ENCODE measurements around the gene CTNNB1.

Gene CTNNB1

DNA sequence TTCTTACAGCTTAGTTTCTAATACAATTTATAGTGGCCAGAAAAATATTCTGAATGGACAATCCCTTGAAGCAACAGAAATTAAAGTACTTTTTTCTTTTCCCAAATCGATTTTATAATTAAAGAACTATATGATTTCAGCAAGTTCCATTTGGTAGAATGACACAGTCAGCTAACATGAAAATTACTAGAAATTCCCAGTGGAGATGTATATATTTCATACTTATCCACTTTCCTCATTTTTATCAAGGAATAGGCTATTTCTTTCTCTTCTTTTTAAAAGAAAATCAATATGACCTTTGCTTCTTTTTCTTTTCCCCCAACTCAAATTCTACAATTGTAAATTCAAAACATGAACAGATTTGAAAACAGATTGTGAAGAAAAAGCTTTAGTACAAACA lies 6.4 kb upstream of the CTNNB1 start:
- no peak overlapping the region for H3K18ac ChIP-seq (ENCODE audit: low read length)
- peaks cover 2 to 3% of the 10 kb centered on the region in 2 experiments for H3K4me1 ChIP-seq (ENCODE audit: control insufficient read depth in 1 of 2, insufficient read depth in 2 of 2, low read length in 2 of 2)
- no peak overlapping the region for H4K8ac ChIP-seq (ENCODE audit: low read depth, low read length)
- no peak overlapping the region for H3K4me2 ChIP-seq (ENCODE audit: low read length)
- no peak overlapping the region for H3K9ac ChIP-seq (ENCODE audit: low read length)
- H2AFZ ChIP-seq (ENCODE audit: insufficient read depth, low read length, poor library complexity): no peak overlapping the region
- H4K12ac ChIP-seq (ENCODE audit: low read depth, low read length): no peak overlapping the region
- no peak overlapping the region for H2AK5ac ChIP-seq (ENCODE audit: low read length)
- no CpG with 5 or more reads among the region's 1 CpG for WGBS (ENCODE audit: extremely low coverage, insufficient coverage, insufficient read length)
- H3K27me3 ChIP-seq (ENCODE audit: insufficient read depth, low read length): no peaks in the 10 kb centered on the region
- no peak overlapping the region for H2BK120ac ChIP-seq (ENCODE audit: insufficient read depth, low read length, poor library complexity)
- no peak overlapping the region for H3K14ac ChIP-seq (ENCODE audit: low read length)
- no peak overlapping the region for H3K4me3 ChIP-seq (ENCODE audit: low read depth, low read length)
- no peaks in the 10 kb centered on the region for H3K9me3 ChIP-seq (ENCODE audit: insufficient read depth, low read depth, low read length)
- H3K4ac ChIP-seq (ENCODE audit: low read depth, low read length): no peak overlapping the region
- no peaks in the 10 kb centered on the region for H3K79me1 ChIP-seq (ENCODE audit: low read length)
- H2BK12ac ChIP-seq (ENCODE audit: low read length): no peak overlapping the region
- no peaks in the 10 kb centered on the region for H3K36me3 ChIP-seq (ENCODE audit: control insufficient read depth in 1 of 2, insufficient read depth in 2 of 2, low read length in 2 of 2)
- no peaks in the 10 kb centered on the region for H3K79me2 ChIP-seq (ENCODE audit: control insufficient read depth, insufficient read depth, low read length, poor library complexity)
- no peak overlapping the region for H4K91ac ChIP-seq (ENCODE audit: low read depth, low read length)
- DNase-seq: no peak
- no peak overlapping the region for H3K23ac ChIP-seq (ENCODE audit: low read length)
- H2BK5ac ChIP-seq (ENCODE audit: low read depth, low read length, poor library complexity): no peak overlapping the region
- H3K27ac ChIP-seq (ENCODE audit: low read depth, low read length): no peak overlapping the region

GRCh38 chr3:41193794-41194539 lies 5.3 kb upstream of the CTNNB1 start:
- Histone ChIP-seq H3K4me2 (ENCODE audit: low read length) (no peak overlapping the region), H3K9me3 (ENCODE audit: insufficient read depth, low read depth, low read length) (no peaks in the 10 kb centered on the region), H3K9ac (ENCODE audit: low read length) (no peak overlapping the region), H2BK5ac (ENCODE audit: low read depth, low read length, poor library complexity) (no peak overlapping the region), H3K4me3 (ENCODE audit: low read depth, low read length) (no peak overlapping the region), H4K8ac (ENCODE audit: low read depth, low read length) (no peak overlapping the region), H2AK5ac (ENCODE audit: low read length) (no peak overlapping the region), H4K91ac (ENCODE audit: low read depth, low read length) (no peak overlapping the region), H3K14ac (ENCODE audit: low read length) (no peak overlapping the region), H3K36me3 (ENCODE audit: control insufficient read depth in 1 of 2, insufficient read depth in 2 of 2, low read length in 2 of 2) (no peaks in the 10 kb centered on the region), H3K4me1 (ENCODE audit: control insufficient read depth in 1 of 2, insufficient read depth in 2 of 2, low read length in 2 of 2) (peaks cover 2 to 5% of the 10 kb centered on the region in 2 experiments), H2BK120ac (ENCODE audit: insufficient read depth, low read length, poor library complexity) (no peak overlapping the region), H4K12ac (ENCODE audit: low read depth, low read length) (no peak overlapping the region), H3K4ac (ENCODE audit: low read depth, low read length) (no peak overlapping the region), H2AFZ (ENCODE audit: insufficient read depth, low read length, poor library complexity) (no peak overlapping the region), H3K79me2 (ENCODE audit: control insufficient read depth, insufficient read depth, low read length, poor library complexity) (peaks cover 4% of the 10 kb centered on the region), H2BK12ac (ENCODE audit: low read length) (no peak overlapping the region), H3K27me3 (ENCODE audit: insufficient read depth, low read length) (no peaks in the 10 kb centered on the region), H3K23ac (ENCODE audit: low read length) (no peak overlapping the region), H3K18ac (ENCODE audit: low read length) (no peak overlapping the region), H3K79me1 (ENCODE audit: low read length) (peaks cover 6% of the 10 kb centered on the region), H3K27ac (ENCODE audit: low read depth, low read length) (no peak overlapping the region)
- no CpG with 5 or more reads among the region's 4 CpGs for WGBS (ENCODE audit: extremely low coverage, insufficient coverage, insufficient read length)
- no peak for DNase-seq

GRCh38 chr3:41194701-41195100 lies 4.6 kb upstream of the CTNNB1 start:
- Histone ChIP-seq H3K79me2 (ENCODE audit: control insufficient read depth, insufficient read depth, low read length, poor library complexity) (peaks cover 9% of the 10 kb centered on the region), H3K36me3 (ENCODE audit: control insufficient read depth in 1 of 2, insufficient read depth in 2 of 2, low read length in 2 of 2) (no peaks in the 10 kb centered on the region), H3K4me2 (ENCODE audit: low read length) (no peak overlapping the region), H3K18ac (ENCODE audit: low read length) (no peak overlapping the region), H3K4me3 (ENCODE audit: low read depth, low read length) (no peak overlapping the region), H4K12ac (ENCODE audit: low read depth, low read length) (no peak overlapping the region), H3K27ac (ENCODE audit: low read depth, low read length) (no peak overlapping the region), H3K27me3 (ENCODE audit: insufficient read depth, low read length) (no peaks in the 10 kb centered on the region), H3K23ac (ENCODE audit: low read length) (no peak overlapping the region), H3K9ac (ENCODE audit: low read length) (no peak overlapping the region), H2BK5ac (ENCODE audit: low read depth, low read length, poor library complexity) (no peak overlapping the region), H3K4me1 (ENCODE audit: control insufficient read depth in 1 of 2, insufficient read depth in 2 of 2, low read length in 2 of 2) (peaks cover 2 to 5% of the 10 kb centered on the region in 2 experiments), H2BK120ac (ENCODE audit: insufficient read depth, low read length, poor library complexity) (no peak overlapping the region), H4K8ac (ENCODE audit: low read depth, low read length) (no peak overlapping the region), H3K9me3 (ENCODE audit: insufficient read depth, low read depth, low read length) (no peaks in the 10 kb centered on the region), H2BK12ac (ENCODE audit: low read length) (no peak overlapping the region), H3K79me1 (ENCODE audit: low read length) (peaks cover 11% of the 10 kb centered on the region), H4K91ac (ENCODE audit: low read depth, low read length) (no peak overlapping the region), H3K14ac (ENCODE audit: low read length) (no peak overlapping the region), H2AK5ac (ENCODE audit: low read length) (no peak overlapping the region), H2AFZ (ENCODE audit: insufficient read depth, low read length, poor library complexity) (no peak overlapping the region), H3K4ac (ENCODE audit: low read depth, low read length) (no peak overlapping the region)
- DNase-seq: no peak
- WGBS (ENCODE audit: extremely low coverage, insufficient coverage, insufficient read length): 100% methylated on average over 1 of the region's 8 CpGs

GRCh38 chr3:41195946-41196345 lies 3.4 kb upstream of the CTNNB1 start:
- no peak overlapping the region for H2AFZ ChIP-seq (ENCODE audit: insufficient read depth, low read length, poor library complexity)
- H4K91ac ChIP-seq (ENCODE audit: low read depth, low read length): no peak overlapping the region
- no peaks in the 10 kb centered on the region for H3K9me3 ChIP-seq (ENCODE audit: insufficient read depth, low read depth, low read length)
- no peak overlapping the region for H2BK5ac ChIP-seq (ENCODE audit: low read depth, low read length, poor library complexity)
- H3K4ac ChIP-seq (ENCODE audit: low read depth, low read length): no peak overlapping the region
- no peak overlapping the region for H4K8ac ChIP-seq (ENCODE audit: low read depth, low read length)
- H4K12ac ChIP-seq (ENCODE audit: low read depth, low read length): no peak overlapping the region
- no peak for DNase-seq
- no peak overlapping the region for H3K4me2 ChIP-seq (ENCODE audit: low read length)
- no peak overlapping the region for H3K9ac ChIP-seq (ENCODE audit: low read length)
- H3K27me3 ChIP-seq (ENCODE audit: insufficient read depth, low read length): no peaks in the 10 kb centered on the region
- H3K79me1 ChIP-seq (ENCODE audit: low read length): peaks cover 19% of the 10 kb centered on the region
- peak overlapping the region; percentile 91 for H2BK12ac ChIP-seq (ENCODE audit: low read length)
- no peak overlapping the region for H3K4me3 ChIP-seq (ENCODE audit: low read depth, low read length)
- H3K79me2 ChIP-seq (ENCODE audit: control insufficient read depth, insufficient read depth, low read length, poor library complexity): peaks cover 16% of the 10 kb centered on the region
- WGBS (ENCODE audit: extremely low coverage, insufficient coverage, insufficient read length): no CpG with 5 or more reads among the region's 7 CpGs
- H2AK5ac ChIP-seq (ENCODE audit: low read length): no peak overlapping the region
- H3K23ac ChIP-seq (ENCODE audit: low read length): no peak overlapping the region
- H2BK120ac ChIP-seq (ENCODE audit: insufficient read depth, low read length, poor library complexity): no peak overlapping the region
- H3K36me3 ChIP-seq (ENCODE audit: control insufficient read depth in 1 of 2, insufficient read depth in 2 of 2, low read length in 2 of 2): no peaks in the 10 kb centered on the region
- peaks cover 2 to 5% of the 10 kb centered on the region in 2 experiments for H3K4me1 ChIP-seq (ENCODE audit: control insufficient read depth in 1 of 2, insufficient read depth in 2 of 2, low read length in 2 of 2)
- H3K14ac ChIP-seq (ENCODE audit: low read length): no peak overlapping the region
- no peak overlapping the region for H3K27ac ChIP-seq (ENCODE audit: low read depth, low read length)
- no peak overlapping the region for H3K18ac ChIP-seq (ENCODE audit: low read length)
